LNCAP (cell line): ENCODE data around the gene PCYT2.
A peak's percentile ranks its signal among the peaks of the same experiment; 100 is the strongest.

Experiments
- CTCF ChIP-seq: fragments of 450-650 bp; IDR thresholded peaks from 2 replicates; pipeline ENCODE4 v1.5.1; 2017; ENCODE audit warnings: mild to moderate bottlenecking

The PCYT2 gene

GRCh38 chr17:81863123-81863675 is 48.0 kb downstream of the PCYT2 start:
- no peak for TF ChIP-seq CTCF

- no peak for TF ChIP-seq CTCF
These were observed 50.2 kb downstream of the PCYT2 start for GRCh38 chr17:81860756-81861568.

- TF ChIP-seq CTCF = no peak
These were observed 51.1 kb downstream of the PCYT2 start, which contains the start of gene P4HB for GRCh38 chr17:81859906-81860755. TSS of gene P4HB (minus strand) at chr17:81860535. CDS start at chr17:81860471, 64 bp downstream.

GRCh38 chr17:81858967-81859905 is 52.0 kb downstream of the PCYT2 start:
- TF ChIP-seq CTCF = no peak

- no peak for TF ChIP-seq CTCF
These were observed 52.8 kb downstream of the PCYT2 start for GRCh38 chr17:81858170-81858966.

GRCh38 chr17:81854974-81855774 is 56.0 kb downstream of the PCYT2 start:
- peak; percentile 37; the same call in 1 of the 2 replicates for TF ChIP-seq CTCF
